Measurements from ENCODE around the gene TCERG1L.

DNA sequence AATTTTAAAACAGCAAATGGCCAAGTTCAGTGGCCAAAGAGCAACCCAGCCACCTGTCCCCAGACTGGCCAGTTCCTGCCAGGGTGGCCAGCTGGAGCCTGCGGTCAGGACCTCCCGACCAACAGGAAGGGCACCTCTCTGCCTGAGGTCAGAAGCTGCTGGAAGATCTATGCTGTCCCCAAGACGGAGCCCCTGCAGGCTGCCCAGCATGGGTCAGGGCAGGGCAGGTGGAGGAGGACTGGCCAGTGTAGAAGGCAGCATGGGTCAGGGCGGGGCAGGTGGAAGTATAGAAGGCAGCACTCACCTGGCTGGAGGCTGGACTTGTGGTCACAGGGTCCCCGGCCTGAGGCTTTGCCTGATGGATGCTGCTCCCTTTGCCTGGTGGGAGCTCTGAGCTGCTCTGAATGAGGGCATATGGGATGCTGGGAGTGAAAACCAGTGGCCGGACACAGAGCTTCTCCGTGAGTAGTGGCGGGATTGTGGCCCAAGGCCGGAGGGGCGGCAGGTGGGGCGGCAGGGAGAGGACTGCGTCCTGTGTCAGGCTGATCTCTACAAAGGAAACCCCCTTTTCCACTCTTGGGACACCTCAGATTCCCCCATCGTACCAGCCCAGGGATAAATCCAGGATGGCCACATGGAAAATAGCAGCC, 229.2 kb downstream of the TCERG1L start:
- TF ChIP-seq SIN3A (IDR thresholded peaks at IDR 0.05; ENCODE audit: borderline replicate concordance, insufficient read depth, low read length) (no peak), POLR2AphosphoS5 (IDR thresholded peaks at IDR 0.05; ENCODE audit: low read depth, low read length) (no peak), TAF1 (IDR thresholded peaks at IDR 0.05; ENCODE audit: borderline replicate concordance, insufficient read depth, low read length) (no peak), REST (IDR thresholded peaks at IDR 0.05; ENCODE audit: insufficient read depth in 1 of 2, low read depth in 2 of 2, low read length in 2 of 2) (no peak), FOXP2 (optimal IDR thresholded peaks at IDR 0.05; ENCODE audit: borderline replicate concordance, extremely low read depth, extremely low read length, insufficient read depth) (no peak)
